GM21825 (cell line): ENCODE data around the gene ADGRF3.
"Not testable (repeated sequence)": the region's sequence is repeated elsewhere in the genome, so short reads cannot be mapped to it uniquely, and the experiment has no call there.

Source experiments
- ATAC-seq: cut with Tn5 transposase; IDR thresholded peaks from one replicate; pipeline ENCODE4 v1.9.1; 2021; ENCODE audit warnings: mild to moderate bottlenecking, moderate library complexity; ENCODE audit not compliant: unreplicated experiment

The ADGRF3 gene

DNA sequence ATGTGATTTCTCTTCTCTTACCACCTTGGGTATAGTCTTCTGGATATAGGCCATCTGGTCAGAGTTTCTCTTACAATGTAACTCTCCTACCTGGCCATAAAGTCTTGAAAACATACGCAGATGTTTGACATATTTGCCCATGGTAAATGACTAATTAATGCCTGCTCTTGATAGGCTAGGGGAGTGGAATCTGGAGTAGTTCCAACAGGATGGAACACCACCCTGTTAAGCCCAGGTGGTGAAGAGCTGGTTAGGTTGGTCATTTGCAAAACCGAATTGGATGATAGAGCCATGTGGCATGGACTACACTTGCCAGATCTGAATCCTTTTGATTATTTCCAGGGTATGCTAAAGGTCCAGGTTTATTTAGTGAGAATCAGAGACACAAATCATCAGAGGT lies 65.4 kb downstream of the ADGRF3 start:
- no peak for ATAC-seq

DNA sequence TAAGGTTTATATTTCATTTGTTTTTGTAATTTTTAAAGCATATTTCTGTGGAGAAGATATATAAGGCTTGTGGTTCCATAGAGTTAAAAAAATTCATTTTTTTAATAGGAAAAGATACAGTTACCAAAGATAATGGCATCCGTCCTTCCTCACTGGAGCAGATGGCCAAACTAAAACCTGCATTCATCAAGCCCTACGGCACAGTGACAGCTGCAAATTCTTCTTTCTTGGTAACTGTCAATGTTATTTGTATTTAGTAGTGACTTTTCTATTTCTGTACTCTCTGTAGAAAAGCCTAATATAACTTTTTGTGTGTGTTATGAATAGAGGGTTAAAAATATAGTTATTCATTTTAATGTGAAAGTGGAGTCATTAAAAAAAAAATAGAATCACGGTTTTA lies 66.7 kb downstream of the ADGRF3 start:
- no peak for ATAC-seq

DNA sequence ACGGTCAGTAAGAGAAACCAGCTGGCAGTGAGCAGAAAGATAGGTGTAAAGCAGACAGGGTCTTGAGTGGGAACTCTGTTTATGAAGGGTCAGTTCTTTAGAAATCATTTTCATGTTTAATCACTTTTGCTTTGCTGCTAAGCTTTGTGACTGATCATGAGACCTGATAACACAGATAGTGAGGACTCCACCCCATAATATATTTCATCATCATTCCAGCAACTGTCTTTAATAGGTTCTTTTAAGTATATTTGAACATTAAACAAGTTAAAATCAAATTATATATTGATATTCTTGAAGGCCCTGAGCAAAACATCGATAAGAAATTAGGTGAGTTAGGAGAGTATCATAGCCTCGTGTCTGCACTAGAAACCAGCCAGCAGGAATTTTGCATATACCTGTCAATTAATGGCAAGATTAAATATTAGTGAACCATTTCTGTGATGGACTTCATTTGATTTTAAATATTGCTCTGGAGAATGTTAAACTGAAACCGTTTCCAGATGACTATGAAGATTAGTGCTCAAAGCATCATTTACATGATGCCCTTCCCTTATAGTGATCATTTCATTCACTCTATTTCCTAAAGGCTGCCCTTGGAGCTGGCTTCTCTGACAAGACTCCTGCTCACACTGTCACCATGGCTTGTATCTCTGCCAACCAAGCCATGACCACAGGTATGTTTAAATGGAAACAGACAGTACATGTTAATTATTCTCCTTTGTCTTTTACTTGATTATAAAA lies 69.9 kb downstream of the ADGRF3 start:
- no peak for ATAC-seq

DNA sequence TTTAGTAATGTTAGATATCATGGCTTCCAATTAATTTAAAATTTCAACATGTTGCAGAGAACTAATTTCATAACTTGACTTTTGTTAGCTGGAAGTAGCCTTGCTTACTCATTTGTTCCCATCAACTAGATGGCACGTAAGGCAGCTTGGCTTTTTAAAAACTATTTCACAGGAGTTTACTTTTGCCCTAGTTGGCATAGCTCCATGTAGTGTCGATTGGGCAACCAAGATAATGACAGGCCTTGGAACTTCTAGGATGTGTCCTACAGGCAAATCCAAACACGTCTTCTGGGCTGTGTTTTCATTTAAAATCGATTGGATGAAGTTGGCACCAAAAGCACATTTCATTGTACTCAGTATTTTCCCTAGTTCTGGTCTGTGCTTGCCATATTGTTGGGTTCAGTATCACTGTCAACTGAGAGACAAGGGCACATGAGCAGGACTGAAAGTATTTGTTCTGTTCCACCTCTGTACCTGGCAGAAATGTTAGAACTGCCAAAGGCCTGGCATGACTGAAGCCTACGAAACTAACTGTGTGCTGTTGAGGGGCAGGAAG lies 72.5 kb downstream of the ADGRF3 start:
- no peak for ATAC-seq

DNA sequence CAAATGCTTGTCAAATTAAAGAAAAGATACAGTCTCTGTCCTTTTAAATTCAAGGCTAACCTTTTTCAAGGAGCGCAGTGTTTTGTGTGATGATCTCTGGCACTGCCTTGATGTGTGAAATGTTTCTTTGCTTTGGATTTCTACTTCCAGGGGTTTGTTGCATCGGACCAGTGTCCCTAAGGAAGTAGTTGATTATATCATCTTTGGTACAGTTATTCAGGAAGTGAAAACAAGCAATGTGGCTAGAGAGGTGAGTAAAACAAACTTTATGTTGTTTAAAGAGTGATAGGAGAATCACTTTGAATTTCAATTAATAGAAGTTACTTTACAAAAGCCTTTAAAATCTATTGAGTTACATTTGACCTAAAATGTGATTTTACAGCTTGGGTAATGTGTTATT lies 73.1 kb downstream of the ADGRF3 start:
- no peak for ATAC-seq

DNA sequence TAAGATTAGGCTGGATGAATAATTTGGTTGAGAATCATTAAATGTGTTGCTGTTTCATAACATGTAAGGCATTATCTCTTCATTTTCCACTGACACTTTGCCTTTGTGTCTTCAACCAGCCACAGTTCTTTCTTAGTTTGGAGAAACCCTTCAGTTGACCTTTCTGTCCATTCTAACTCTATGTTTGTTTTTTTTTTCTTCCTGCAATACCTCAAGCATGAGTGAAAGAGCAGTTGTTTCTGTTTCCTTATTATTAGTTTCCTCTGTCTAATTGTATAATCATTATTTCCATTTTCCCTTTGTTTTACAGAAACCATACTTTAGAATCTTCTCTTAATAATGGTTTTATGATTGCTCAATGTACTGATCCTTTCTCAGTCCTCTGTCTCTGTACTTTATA lies 76.2 kb downstream of the ADGRF3 start:
- no peak for ATAC-seq

DNA sequence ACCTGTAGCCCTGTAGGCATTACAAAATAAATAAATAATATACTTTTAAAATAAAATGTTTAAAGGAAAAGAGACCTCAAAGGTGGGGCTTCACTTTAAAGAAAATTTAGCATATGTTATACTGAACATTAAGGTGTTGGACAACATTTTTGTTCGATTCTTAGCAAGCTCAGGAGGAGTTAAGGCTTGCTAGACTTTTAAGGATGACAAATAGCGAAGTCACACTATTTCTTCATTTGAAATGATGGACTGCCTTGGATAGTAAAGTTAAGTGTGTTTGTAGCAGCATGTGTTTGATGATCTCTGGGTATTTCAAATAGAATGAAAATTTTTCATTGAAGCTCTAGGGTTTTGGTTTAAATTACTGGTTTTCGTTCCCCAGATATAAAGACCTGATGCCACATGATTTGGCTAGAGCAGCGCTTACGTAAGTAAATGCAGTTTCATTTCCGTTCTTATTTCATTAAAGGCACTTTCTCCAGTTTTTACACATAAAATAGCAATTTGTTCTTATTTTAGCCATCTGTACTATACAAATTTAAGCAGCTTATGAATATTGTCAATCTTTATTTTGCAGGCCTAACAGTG lies 76.9 kb downstream of the ADGRF3 start:
- ATAC-seq = no peak

DNA sequence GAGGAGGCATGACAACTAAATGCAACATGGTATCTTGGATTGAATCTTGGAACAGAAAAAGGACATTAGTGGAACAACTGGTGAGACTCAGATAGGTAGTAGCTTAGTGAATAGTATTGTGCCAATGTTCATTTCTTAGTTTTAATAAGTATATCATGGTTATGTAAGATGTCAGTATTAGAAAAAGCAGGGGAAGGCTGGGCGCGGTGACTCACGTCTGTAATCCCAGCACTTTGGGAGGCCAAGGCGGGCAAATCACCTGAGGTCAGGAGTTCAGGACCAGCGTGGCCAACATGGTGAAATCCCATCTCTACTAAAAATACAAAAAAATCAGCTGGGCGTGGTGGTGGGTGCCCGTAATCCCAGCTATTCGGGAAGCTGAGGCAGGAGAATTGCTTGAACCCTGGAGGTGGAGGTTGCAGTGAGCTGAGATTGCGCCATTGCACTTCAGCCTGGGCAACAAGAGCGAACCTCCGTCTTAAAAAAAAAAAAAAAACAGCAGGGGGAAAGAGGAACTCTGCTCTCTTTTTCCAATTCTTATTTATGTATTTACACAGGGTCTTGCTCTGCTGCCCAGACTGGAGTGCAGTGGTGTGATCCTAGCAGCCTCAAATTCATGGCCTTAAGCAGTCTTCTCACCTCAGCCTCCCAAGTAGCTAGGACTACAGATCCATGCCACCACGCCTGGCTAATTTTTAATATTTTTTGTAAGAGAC lies 77.8 kb downstream of the ADGRF3 start:
- not testable (repeated sequence) for ATAC-seq

DNA sequence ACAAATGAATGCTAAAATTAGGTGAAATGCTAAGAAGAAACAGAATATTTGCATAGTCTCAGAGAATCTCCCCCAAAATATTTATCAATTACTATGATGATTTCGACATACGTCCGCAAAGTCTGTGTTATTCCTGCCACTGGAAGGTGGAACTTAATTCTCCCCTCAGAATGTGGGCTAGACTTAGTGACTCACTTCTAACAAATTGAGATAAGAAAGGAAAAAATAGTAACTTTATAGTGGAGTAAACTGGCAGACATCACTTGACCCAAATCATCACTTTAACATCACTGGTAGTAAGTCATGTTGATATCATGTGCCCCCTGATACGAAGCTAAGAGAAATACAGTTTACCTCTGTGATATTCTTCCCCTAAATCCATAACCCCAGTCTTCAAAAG lies 78.4 kb downstream of the ADGRF3 start:
- no peak for ATAC-seq

DNA sequence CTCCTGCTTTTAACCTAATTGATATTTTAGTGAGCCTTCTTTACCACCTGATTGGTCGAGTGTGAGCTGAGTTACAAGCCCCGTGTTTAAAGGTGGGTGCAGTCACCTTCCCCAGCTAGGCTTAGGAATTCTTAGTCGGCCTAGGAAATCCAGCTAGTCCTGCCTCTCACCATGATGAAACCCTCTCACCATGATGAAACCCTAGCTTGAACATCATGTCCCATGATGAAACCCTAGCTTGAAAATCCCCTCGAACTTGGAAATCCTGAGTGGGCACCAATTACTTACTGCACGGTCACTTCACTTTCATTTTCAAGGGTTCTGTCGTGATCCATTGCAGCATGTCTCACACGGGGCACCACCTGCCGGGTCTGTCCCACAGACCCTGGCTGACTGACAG lies 87.8 kb downstream of the ADGRF3 start:
- not testable (repeated sequence) for ATAC-seq
